Uterus (tissue), 2 donors: ENCODE measurements around the gene DYNLT1.
"Not testable (repeated sequence)": the region's sequence is repeated elsewhere in the genome, so short reads cannot be mapped to it uniquely, and the experiment has no call there.

ENCODE experiments used
- POLR2A ChIP-seq, 2 donors: fragments of 450-650 bp; IDR thresholded peaks; one replicate each; pipeline ENCODE4 v1.6.1; 2016; ENCODE audit warnings: antibody characterized with exemption in 2 of 2, mild to moderate bottlenecking in 1 of 2, moderate library complexity in 1 of 2
- TF ChIP-seq, protein P1 (sequence below), 4 experiments: fragments of 200-600 bp in 2 of 4; fragments of 450-650 bp in 2 of 4; sonication (generic) in 2 of 4; IDR thresholded peaks; one replicate each; pipeline ENCODE4 v1.5.1; 2016 to 2019; ENCODE audit warnings: antibody characterized with exemption in 4 of 4, mild to moderate bottlenecking in 2 of 4, moderate library complexity in 1 of 4

DNA sequence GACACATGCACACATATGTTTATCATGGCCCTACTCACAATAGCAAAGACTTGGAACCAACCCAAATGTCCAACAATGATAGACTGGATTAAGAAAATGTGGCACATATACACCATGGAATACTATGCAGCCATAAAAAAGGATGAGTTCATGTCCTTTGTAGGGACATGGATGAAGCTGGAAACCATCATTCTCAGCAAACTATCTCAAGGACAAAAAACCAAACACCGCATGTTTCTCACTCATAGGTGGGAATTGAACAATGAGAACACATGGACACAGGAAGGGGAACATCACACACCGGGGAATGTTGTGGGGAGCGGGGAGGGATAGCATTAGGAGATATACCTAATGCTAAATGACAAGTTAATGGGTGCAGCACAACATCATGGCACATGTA is 32.6 kb upstream of the DYNLT1 start:
- TF ChIP-seq, protein P1, sequence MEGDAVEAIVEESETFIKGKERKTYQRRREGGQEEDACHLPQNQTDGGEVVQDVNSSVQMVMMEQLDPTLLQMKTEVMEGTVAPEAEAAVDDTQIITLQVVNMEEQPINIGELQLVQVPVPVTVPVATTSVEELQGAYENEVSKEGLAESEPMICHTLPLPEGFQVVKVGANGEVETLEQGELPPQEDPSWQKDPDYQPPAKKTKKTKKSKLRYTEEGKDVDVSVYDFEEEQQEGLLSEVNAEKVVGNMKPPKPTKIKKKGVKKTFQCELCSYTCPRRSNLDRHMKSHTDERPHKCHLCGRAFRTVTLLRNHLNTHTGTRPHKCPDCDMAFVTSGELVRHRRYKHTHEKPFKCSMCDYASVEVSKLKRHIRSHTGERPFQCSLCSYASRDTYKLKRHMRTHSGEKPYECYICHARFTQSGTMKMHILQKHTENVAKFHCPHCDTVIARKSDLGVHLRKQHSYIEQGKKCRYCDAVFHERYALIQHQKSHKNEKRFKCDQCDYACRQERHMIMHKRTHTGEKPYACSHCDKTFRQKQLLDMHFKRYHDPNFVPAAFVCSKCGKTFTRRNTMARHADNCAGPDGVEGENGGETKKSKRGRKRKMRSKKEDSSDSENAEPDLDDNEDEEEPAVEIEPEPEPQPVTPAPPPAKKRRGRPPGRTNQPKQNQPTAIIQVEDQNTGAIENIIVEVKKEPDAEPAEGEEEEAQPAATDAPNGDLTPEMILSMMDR (IDR thresholded peaks at IDR 0.05): not testable (repeated sequence)
- TF ChIP-seq POLR2A (IDR thresholded peaks at IDR 0.05): not testable (repeated sequence)
